ENCODE measurements around the gene CBFB. TPM values are rescaled to one million over a fixed set of nuclear protein-coding genes. Genes with fewer than 3 reads are reported as not detected.
"Not testable (repeated sequence)": the region's sequence is repeated elsewhere in the genome, so short reads cannot be mapped to it uniquely, and the experiment has no call there.

The CBFB gene
- total RNA-seq, 4 donors from 2014 or later = 28.2 to 68.3 (median 46.6) TPM

DNA sequence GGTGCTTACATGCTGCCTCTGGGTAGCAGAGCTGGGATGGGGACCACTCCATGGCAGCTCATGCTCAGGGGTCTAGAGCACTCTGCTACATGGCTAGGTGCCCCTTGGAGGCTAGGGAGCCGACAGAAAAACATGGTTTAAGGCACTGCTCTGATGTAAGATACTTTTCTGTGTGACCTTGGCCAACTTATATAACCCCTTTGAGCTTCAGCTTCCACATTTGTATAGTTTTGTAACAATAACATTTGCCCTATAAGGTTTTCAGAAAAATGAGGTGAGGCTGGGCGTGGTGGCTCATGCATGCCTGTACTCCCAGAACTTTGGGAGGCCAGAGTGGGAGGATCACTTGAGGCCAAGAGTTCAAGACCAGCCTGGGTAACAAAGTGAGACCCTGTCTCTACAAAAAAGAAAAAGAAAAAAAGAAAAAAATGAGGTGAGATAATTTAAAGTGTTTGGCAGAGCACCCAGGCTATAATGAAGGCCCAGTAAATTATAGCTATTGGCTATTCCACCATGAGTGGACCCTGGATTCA is 37.3 kb upstream of the CBFB start:
- no peaks in the 10 kb centered on the region for H3K36me3 ChIP-seq
- WGBS = 63% methylated on average over 2 of the region's 2 CpGs
- no peaks in the 10 kb centered on the region for H3K9me3 ChIP-seq
- H3K4me1 ChIP-seq = peaks cover 15% of the 10 kb centered on the region
- TF ChIP-seq, protein P1, sequence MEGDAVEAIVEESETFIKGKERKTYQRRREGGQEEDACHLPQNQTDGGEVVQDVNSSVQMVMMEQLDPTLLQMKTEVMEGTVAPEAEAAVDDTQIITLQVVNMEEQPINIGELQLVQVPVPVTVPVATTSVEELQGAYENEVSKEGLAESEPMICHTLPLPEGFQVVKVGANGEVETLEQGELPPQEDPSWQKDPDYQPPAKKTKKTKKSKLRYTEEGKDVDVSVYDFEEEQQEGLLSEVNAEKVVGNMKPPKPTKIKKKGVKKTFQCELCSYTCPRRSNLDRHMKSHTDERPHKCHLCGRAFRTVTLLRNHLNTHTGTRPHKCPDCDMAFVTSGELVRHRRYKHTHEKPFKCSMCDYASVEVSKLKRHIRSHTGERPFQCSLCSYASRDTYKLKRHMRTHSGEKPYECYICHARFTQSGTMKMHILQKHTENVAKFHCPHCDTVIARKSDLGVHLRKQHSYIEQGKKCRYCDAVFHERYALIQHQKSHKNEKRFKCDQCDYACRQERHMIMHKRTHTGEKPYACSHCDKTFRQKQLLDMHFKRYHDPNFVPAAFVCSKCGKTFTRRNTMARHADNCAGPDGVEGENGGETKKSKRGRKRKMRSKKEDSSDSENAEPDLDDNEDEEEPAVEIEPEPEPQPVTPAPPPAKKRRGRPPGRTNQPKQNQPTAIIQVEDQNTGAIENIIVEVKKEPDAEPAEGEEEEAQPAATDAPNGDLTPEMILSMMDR (IDR thresholded peaks at IDR 0.05) = no peak
- TF ChIP-seq POLR2AphosphoS5 (IDR thresholded peaks at IDR 0.05) (no peak), POLR2A (IDR thresholded peaks at IDR 0.05) (no peak)
- H3K4me3 ChIP-seq = no peak overlapping the region
- DNase-seq (ENCODE audit: low spot score in 2 of 2) = no peak
- H3K27me3 ChIP-seq = no peaks in the 10 kb centered on the region
- no peak overlapping the region for H3K27ac ChIP-seq

- H3K9me3 ChIP-seq; H3K27ac ChIP-seq; H3K27me3 ChIP-seq; H3K4me3 ChIP-seq; DNase-seq (ENCODE audit: low spot score in 2 of 2); H3K36me3 ChIP-seq: not testable (repeated sequence)
- peaks cover 12% of the 10 kb centered on the region for H3K4me1 ChIP-seq
- 93% methylated on average over 12 of the region's 12 CpGs for WGBS
Measured at GRCh38 chr16:66993558-66993957, 35.4 kb upstream of the CBFB start.

DNA sequence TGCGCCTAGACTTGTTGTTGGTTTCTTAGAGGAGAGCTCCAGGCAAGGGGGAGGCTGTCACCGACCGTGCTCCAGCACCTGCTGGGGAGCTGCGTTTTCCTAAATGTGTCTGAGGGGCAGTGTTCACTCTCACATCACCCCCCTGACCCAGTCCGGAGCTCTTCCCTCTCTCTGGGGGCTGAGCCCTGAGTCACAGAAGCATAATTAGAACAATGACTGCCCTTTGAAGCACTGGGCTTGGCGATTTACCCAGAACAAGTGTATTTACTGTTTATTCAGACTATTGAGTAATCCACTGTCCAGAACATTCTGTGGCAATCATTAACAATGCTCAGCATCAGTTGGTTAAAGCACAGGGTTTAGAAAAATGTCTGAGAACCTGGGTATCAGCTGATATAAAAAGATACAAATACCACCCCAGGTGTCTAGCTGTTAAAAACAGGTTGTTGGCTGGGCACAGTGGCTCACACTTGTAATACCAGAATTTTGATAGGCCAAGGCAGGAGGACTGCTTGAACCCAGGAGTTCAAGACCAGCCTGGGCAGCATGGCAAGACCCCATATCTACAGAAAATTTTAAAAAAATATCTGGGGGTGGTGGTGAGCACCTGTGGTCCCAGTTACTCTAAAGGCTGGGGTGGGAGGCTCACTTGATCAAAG is 32.5 kb upstream of the CBFB start:
- no peak for DNase-seq (ENCODE audit: low spot score in 2 of 2)
- Histone ChIP-seq H3K9me3 (no peaks in the 10 kb centered on the region), H3K4me3 (no peak overlapping the region), H3K4me1 (peaks cover 26% of the 10 kb centered on the region), H3K27ac (peak overlapping the region; percentile 12), H3K27me3 (no peaks in the 10 kb centered on the region), H3K36me3 (no peaks in the 10 kb centered on the region)
- 61% methylated on average over 5 of the region's 6 CpGs for WGBS
- TF ChIP-seq EP300 (IDR thresholded peaks at IDR 0.05) (no peak), POLR2AphosphoS5 (IDR thresholded peaks at IDR 0.05) (no peak), POLR2A (IDR thresholded peaks at IDR 0.05) (no peak)
- TF ChIP-seq, protein P1 (IDR thresholded peaks at IDR 0.05) = no peak

DNA sequence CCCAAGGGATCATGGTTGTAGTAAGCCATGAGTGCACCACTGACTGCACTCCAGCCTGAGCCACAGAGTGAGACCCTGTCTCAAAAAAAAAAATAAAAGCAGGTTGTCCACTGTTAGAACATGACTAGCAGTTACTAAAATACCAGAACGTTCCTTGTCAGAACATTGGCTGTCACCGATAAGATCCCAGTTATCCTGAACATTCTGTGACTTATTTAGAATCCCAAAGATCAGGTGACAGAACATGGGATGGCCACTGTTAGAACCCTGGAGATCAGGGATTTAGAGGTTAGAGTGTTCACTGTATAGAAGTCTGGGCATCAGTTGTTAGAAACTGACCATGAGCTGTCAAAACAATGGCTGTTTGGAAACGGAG is 32.0 kb upstream of the CBFB start:
- Histone ChIP-seq H3K4me1 (peaks cover 27% of the 10 kb centered on the region), H3K27ac (peak overlapping the region; percentile 12), H3K9me3 (no peaks in the 10 kb centered on the region), H3K36me3 (no peaks in the 10 kb centered on the region), H3K4me3 (no peak overlapping the region), H3K27me3 (no peaks in the 10 kb centered on the region)
- TF ChIP-seq POLR2A (IDR thresholded peaks at IDR 0.05) = no peak
- TF ChIP-seq, protein P1 (IDR thresholded peaks at IDR 0.05) = no peak
- no peak for TF ChIP-seq POLR2AphosphoS5 (IDR thresholded peaks at IDR 0.05)
- TF ChIP-seq EP300 (IDR thresholded peaks at IDR 0.05) = no peak
- WGBS = 70% methylated on average over 3 of the region's 3 CpGs
- no peak for DNase-seq (ENCODE audit: low spot score in 2 of 2)

DNA sequence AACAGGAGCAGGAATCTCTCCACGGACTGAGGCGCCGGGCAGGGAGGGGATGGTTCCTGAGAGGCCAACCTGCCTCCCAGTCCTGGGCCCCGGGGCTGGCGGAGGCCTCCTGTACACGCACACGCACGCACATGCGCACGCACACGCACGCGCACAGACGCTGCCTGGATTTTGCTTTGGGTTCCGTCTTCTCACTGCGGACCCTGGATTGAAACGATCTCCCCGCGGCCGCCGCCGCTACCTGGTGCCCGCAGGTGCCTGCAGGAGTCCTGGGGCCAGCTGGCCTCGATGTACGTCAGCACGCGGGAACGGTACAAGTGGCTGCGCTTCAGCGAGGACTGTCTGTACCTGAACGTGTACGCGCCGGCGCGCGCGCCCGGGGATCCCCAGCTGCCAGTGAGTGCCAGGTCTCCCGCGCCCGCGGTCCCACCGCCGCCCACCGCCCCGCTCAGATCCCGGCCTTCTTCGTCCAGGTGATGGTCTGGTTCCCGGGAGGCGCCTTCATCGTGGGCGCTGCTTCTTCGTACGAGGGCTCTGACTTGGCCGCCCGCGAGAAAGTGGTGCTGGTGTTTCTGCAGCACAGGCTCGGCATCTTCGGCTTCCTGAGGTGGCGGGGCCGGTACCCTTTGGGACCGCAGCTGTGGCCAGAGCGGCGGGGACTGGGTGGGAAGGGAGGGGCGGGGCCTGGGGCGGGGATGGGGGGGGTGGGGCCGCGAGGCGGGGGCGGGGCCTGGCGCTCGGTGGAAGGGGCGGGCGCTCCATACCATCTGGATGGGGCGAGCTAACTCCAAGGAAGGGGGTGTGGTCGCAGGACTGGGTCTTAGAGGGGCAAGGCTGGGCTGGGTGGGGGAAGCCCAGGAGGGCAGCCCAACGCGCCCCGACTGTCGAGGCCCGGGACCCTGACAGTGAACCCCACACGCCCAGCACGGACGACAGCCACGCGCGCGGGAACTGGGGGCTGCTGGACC is 28.3 kb upstream of the CBFB start:
- Histone ChIP-seq H3K4me3 (peak overlapping the region; percentile 63), H3K27ac (peak overlapping the region; percentile 59), H3K27me3 (no peaks in the 10 kb centered on the region), H3K9me3 (no peaks in the 10 kb centered on the region), H3K4me1 (peaks cover 27% of the 10 kb centered on the region), H3K36me3 (peaks cover 7% of the 10 kb centered on the region)
- peak in 1 of 2 donors; percentile 78 for DNase-seq (ENCODE audit: low spot score in 2 of 2)
- WGBS = 20% methylated on average over 18 of the region's 89 CpGs
- no peak for TF ChIP-seq POLR2A (IDR thresholded peaks at IDR 0.05)

GRCh38 chr16:67001726-67002125 is 27.2 kb upstream of the CBFB start:
- H3K4me3 ChIP-seq = no peak overlapping the region
- H3K36me3 ChIP-seq = peaks cover 7% of the 10 kb centered on the region
- DNase-seq (ENCODE audit: low spot score in 2 of 2) = no peak
- no peak overlapping the region for H3K27ac ChIP-seq
- H3K9me3 ChIP-seq = no peaks in the 10 kb centered on the region
- H3K4me1 ChIP-seq = peaks cover 21% of the 10 kb centered on the region
- H3K27me3 ChIP-seq = no peaks in the 10 kb centered on the region
- TF ChIP-seq EP300 (IDR thresholded peaks at IDR 0.05) = no peak
- TF ChIP-seq POLR2AphosphoS5 (IDR thresholded peaks at IDR 0.05) = no peak
- TF ChIP-seq, protein P1 (IDR thresholded peaks at IDR 0.05) = no peak
- WGBS = 93% methylated on average over 3 of the region's 3 CpGs

All from suprapubic skin (tissue), 4 donors.